ENCODE results near the gene RAMP1.

DNA sequence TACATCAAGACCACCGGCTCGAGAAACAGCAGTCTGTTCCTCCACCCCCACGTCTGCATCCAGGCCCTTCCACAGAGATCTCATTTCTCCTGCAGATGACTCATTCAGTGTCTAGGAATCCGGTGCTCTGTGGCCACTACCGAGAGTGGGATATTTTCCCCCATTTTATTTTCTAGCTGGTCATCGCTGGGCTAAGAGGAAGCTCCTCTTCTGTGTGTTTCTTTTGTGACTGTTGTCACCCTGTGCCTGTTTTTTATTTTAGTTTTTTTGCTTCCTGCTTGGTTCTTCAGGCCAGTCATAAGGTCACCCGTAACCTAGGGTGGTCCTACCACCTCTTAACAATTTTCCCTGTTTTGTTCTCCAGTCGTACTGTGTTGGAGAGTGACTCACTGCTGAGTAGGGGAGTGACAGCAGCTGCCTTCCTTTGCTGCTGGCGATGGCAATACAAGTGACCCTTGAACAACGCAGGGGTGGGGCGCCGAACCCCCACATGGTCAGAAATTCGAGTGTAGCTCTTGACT lies 6.7 kb downstream of the RAMP1 start:
- no peak for TF ChIP-seq POLR2A (IDR thresholded peaks at IDR 0.05)
- TF ChIP-seq, protein P1, sequence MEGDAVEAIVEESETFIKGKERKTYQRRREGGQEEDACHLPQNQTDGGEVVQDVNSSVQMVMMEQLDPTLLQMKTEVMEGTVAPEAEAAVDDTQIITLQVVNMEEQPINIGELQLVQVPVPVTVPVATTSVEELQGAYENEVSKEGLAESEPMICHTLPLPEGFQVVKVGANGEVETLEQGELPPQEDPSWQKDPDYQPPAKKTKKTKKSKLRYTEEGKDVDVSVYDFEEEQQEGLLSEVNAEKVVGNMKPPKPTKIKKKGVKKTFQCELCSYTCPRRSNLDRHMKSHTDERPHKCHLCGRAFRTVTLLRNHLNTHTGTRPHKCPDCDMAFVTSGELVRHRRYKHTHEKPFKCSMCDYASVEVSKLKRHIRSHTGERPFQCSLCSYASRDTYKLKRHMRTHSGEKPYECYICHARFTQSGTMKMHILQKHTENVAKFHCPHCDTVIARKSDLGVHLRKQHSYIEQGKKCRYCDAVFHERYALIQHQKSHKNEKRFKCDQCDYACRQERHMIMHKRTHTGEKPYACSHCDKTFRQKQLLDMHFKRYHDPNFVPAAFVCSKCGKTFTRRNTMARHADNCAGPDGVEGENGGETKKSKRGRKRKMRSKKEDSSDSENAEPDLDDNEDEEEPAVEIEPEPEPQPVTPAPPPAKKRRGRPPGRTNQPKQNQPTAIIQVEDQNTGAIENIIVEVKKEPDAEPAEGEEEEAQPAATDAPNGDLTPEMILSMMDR (IDR thresholded peaks at IDR 0.05), result no peak
